ENCODE results near the gene PCDH9. TPM values are rescaled to one million over a fixed set of nuclear protein-coding genes. Genes with fewer than 3 reads are reported as not detected.

PCDH9 gene
- total RNA-seq, 1 experiment from 2014 or later, result 4.2 TPM

GRCh38 chr13:66459634-66460033, 770.5 kb downstream of the PCDH9 start:
- BruUV-seq (replicated peaks), result no TSS peak
- no peaks in the 10 kb centered on the region for H3K36me3 ChIP-seq (ENCODE audit: control insufficient read depth, insufficient read depth, low read length)
- TF ChIP-seq CTCF (IDR thresholded peaks at IDR 0.05), result no peak
- TF ChIP-seq POLR2AphosphoS5 (IDR thresholded peaks at IDR 0.05; ENCODE audit: low read depth, low read length), result no peak
- TF ChIP-seq TCF7L2 (IDR thresholded peaks at IDR 0.05; ENCODE audit: low read depth, low read length), result no peak
- TF ChIP-seq SIN3A (IDR thresholded peaks at IDR 0.05; ENCODE audit: borderline replicate concordance, insufficient read depth, low read depth, low read length), result no peak
- TF ChIP-seq REST (IDR thresholded peaks at IDR 0.05; ENCODE audit: insufficient read depth in 1 of 2, low read depth in 2 of 2, low read length in 1 of 2), result no peak
- in situ Hi-C loops (cut with HindIII; ENCODE audit: low pct_unique_long_range_greater_than_20kb, low sequenced_read_pairs) (no loop called here), intact Hi-C loops (cut with micrococcal nuclease; ENCODE audit: unreplicated experiment) (no loop called here)
- no peak overlapping the region for H3K27ac ChIP-seq (ENCODE audit: low read length)
- H3K4me3 ChIP-seq (ENCODE audit: low read depth in 2 of 2, low read length in 2 of 2), result no peak overlapping the region
- CTCF ChIA-PET, result no interaction called here
- no peaks in the 10 kb centered on the region for H3K27me3 ChIP-seq (ENCODE audit: control insufficient read depth, insufficient read depth, low read length)
- DNase-seq (ENCODE audit: low read depth, low spot score) (no peak), ATAC-seq (no peak)
- no peaks in the 10 kb centered on the region for H3K9me3 ChIP-seq (ENCODE audit: control insufficient read depth, insufficient read depth, low read depth, low read length)
- no peaks in the 10 kb centered on the region for H3K4me1 ChIP-seq (ENCODE audit: control insufficient read depth, insufficient read depth, low read length)
- POLR2A ChIA-PET, result no interaction called here

- Histone ChIP-seq H3K27me3 (ENCODE audit: control insufficient read depth, insufficient read depth, low read length) (no peaks in the 10 kb centered on the region), H3K4me3 (ENCODE audit: low read depth in 2 of 2, low read length in 2 of 2) (no peak overlapping the region), H3K27ac (ENCODE audit: low read length) (no peak overlapping the region), H3K9me3 (ENCODE audit: control insufficient read depth, insufficient read depth, low read depth, low read length) (no peaks in the 10 kb centered on the region), H3K4me1 (ENCODE audit: control insufficient read depth, insufficient read depth, low read length) (no peaks in the 10 kb centered on the region), H3K36me3 (ENCODE audit: control insufficient read depth, insufficient read depth, low read length) (no peaks in the 10 kb centered on the region)
- no peak for TF ChIP-seq SIN3A (IDR thresholded peaks at IDR 0.05; ENCODE audit: borderline replicate concordance, insufficient read depth, low read depth, low read length)
- no peak for TF ChIP-seq TCF7L2 (IDR thresholded peaks at IDR 0.05; ENCODE audit: low read depth, low read length)
- TF ChIP-seq CTCF (IDR thresholded peaks at IDR 0.05), result no peak
- no peak for DNase-seq (ENCODE audit: low read depth, low spot score)
- in situ Hi-C loops (cut with HindIII; ENCODE audit: low pct_unique_long_range_greater_than_20kb, low sequenced_read_pairs) (no loop called here), intact Hi-C loops (cut with micrococcal nuclease; ENCODE audit: unreplicated experiment) (no loop called here)
- no peak for ATAC-seq
- POLR2A ChIA-PET, result no interaction called here
- no TSS peak for BruUV-seq (replicated peaks)
- CTCF ChIA-PET, result no interaction called here
Measured at GRCh38 chr13:66459143-66459542, 771.0 kb downstream of the PCDH9 start.
